Endothelial cell of umbilical vein (primary cell): Measurements from ENCODE around the gene ANGEL2.

ENCODE experiments used
- CTCF ChIP-seq, 2 donors: IDR thresholded peaks; 1 replicate in 1 of 2; 2 replicates in 1 of 2; pipeline ENCODE4 v1.5.1; 2011; ENCODE audit warnings: low read length in 2 of 2, mild to moderate bottlenecking in 2 of 2, moderate library complexity in 2 of 2, control low read depth in 1 of 2, inconsistent platforms in 1 of 2, low read depth in 1 of 2; ENCODE audit not compliant: insufficient read depth in 1 of 2; ENCODE audit errors: extremely low read depth in 1 of 2
- FOS ChIP-seq: IDR thresholded peaks from 2 replicates; pipeline ENCODE4 v1.6.1; 2011; ENCODE audit warnings: mild to moderate bottlenecking, low read length, moderate library complexity, borderline replicate concordance; ENCODE audit not compliant: insufficient read depth
- MYC ChIP-seq: IDR thresholded peaks from one replicate; pipeline ENCODE4 v1.6.1; 2011; ENCODE audit warnings: mild to moderate bottlenecking, low read depth, low read length
- POLR2A ChIP-seq: IDR thresholded peaks from 2 replicates; pipeline ENCODE4 v1.6.1; 2012; ENCODE audit warnings: low read depth, mild to moderate bottlenecking, control low read depth, low read length
- POLR2AphosphoS5 ChIP-seq: IDR thresholded peaks from 2 replicates; pipeline ENCODE4 v1.6.1; 2012; ENCODE audit warnings: low read depth, mild to moderate bottlenecking, control low read depth, low read length, moderate library complexity; ENCODE audit not compliant: insufficient read depth

DNA sequence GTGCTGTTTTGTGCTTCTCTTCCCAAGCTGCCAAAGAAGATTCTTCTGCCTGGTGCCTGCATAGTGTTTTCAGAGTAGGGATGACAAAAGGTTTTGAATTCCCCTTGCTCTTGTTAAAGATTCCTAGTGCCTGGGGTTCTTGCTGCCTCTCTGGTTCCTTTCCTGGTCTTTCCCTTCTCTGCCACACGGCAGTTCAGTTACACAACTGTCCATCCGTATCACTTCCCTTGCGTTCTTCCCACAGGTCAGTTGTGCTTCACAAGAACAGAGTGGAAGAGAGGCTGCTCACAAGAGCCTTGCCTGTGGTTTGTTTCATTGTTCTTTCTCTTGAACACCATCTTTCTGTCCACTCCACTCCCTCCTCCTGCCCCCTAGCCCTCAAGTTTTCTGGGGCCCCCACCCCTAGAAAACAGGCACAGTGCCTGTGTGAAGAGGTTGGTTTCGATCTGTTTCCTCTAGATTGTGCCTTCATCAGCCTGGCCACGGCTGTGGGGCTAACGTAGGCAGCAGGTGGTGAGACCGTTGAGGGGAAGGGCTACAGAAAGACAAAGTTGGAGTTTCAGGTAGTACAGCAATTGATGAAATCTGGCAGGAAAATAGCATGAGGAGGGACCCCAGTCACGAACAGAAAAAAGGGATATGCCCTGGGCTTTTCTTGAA is 59.6 kb downstream of the ANGEL2 start:
- TF ChIP-seq CTCF (IDR thresholded peaks at IDR 0.05; ENCODE audit: extremely low read depth in 1 of 2, insufficient read depth in 1 of 2, low read depth in 1 of 2, low read length in 2 of 2) (no peak), MYC (no peak), POLR2A (no peak), FOS (no peak), POLR2AphosphoS5 (no peak)
